Measurements from ENCODE around the gene IL10RA. TPM values are rescaled to one million over a fixed set of nuclear protein-coding genes. Genes with fewer than 3 reads are reported as not detected.
"Not testable (repeated sequence)": the region's sequence is repeated elsewhere in the genome, so short reads cannot be mapped to it uniquely, and the experiment has no call there.

IL10RA gene
- total RNA-seq: 7.2 TPM
- long read RNA-seq, partial matches to known transcripts: 0 of 1 reads
- long read RNA-seq, other reads (novel, unspliced or antisense): 0 of 1 reads

- DNase-seq (ENCODE audit: missing footprints) (peak; percentile 94), ATAC-seq (peak; percentile 97)
- intact Hi-C loops (cut with DNase I): no loop called here
Measured at GRCh38 chr11:117985953-117986887, at the start of gene IL10RA. Gene IL10RA (plus strand): TSS chr11:117986394. CDS start chr11:117986468, 74 bp downstream.

- intact Hi-C loops (cut with DNase I): no loop called here
- no peak for ATAC-seq
Measured at GRCh38 chr11:117936973-117937372, 49.2 kb upstream of the IL10RA start.

DNA sequence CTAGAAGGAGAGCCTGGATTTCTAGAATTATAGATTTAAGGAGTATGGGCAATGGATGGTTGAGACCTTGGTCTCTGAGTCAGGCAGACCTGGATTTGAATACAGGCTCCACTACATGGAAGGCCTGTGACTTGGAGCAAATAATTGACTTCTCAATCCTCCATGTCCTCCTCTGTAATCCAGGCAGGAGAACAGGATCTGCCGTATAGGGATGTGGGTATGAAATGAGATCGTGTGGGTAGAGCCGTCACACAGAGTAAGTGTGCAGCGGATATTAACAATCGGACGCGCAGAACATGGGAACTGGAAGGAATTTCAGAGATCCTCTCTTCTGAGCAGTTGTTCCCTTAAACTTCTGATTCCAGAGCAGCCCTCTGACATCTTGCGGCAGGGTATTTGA lies 45.5 kb upstream of the IL10RA start:
- ATAC-seq: no peak
- DNase-seq (ENCODE audit: missing footprints): no peak
- intact Hi-C loops (cut with DNase I): loop anchor here (10.0 kb wide), 1 partner anchor 516 kb away; no protein-coding TSS in a partner anchor

More at GRCh38 chr11:117936973-117937372, 49.2 kb upstream of the IL10RA start:
- DNase-seq (ENCODE audit: missing footprints): no peak

DNA sequence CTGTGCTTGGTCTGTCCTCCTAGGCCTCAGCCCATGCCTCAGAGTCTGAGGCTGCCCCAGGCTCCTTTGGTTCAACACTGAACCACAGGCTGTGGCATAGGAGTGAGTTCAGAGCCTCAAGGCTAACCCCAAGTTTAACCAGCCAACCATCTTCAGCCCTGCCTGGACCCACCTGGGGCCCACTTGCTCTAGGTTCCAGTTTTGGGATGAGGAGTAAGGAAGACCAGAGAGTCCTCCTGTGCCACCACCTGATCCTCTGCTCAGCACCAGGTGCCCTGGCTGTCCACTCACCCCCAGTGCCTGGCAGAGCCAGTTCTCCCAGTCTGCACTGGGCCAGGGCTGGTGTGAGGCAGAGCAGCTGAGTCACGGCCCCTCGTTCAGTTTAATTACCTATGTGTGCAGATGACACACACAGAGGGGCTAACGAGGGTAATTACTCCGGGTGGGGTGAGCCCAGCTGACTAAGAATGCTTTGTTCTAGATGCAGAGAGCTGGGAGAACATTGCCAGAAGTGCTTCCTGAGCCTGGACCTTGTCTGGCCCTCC lies 45.0 kb upstream of the IL10RA start:
- ATAC-seq (no peak), DNase-seq (ENCODE audit: missing footprints) (no peak)
- intact Hi-C loops (cut with DNase I): loop anchor here (10.0 kb wide), 1 partner anchor 516 kb away; no protein-coding TSS in a partner anchor

DNA sequence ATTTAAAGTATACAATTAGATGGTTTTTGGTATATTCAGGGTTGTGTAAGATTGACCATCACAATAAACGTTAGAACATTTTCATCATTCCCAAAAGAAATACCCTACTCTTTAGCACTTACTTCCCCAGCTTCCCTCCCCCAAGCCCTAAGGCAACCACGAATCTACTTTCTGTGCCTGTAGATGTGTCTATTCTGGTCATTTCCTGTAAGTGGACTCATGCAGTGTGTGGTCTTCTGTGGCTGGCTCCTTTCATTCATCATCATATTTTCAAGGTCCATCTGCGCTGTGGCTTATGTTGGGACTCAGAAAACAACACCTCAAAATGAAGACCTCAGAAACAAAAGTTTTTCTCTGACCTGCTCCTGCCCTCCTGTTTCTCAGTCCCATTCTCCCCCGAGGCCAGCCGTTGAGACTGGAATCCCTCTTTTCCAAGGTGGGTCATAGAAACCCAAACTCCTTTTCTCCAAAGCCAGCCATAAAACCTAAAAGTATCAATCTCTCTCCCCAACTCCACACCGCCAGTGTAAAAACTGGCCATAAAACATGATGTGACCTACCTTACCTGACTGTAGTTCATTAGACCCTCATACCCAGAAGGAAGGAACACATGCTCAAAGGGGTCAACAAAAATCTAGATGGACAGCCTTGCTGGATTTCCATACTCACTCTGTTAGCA lies 44.1 kb upstream of the IL10RA start:
- DNase-seq (ENCODE audit: missing footprints): no peak
- intact Hi-C loops (cut with DNase I): loop anchor here (10.0 kb wide), 1 partner anchor 517 kb away; no protein-coding TSS in a partner anchor
- no peak for ATAC-seq

DNA sequence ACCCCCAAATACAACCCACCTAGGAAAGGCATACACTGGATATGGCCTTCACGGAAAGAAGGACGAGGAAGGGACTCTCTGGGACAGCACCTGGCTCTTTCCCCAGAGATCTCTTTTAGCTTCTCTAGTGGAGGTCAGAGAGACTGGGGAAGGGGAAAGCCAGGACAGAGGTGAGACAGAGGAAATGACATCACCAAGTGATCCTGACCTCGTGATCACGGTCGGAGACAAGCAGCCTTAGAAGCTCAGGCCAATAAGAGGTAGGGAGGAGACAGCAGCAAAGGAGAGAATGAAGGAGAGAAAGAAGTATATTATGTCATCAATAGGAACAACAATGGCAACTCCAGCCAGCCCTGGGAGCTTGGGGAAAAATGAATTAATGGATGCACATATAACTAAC lies 41.6 kb upstream of the IL10RA start:
- intact Hi-C loops (cut with DNase I): loop anchor here (10.0 kb wide), 1 partner anchor 520 kb away; no protein-coding TSS in a partner anchor
- ATAC-seq (no peak), DNase-seq (ENCODE audit: missing footprints) (no peak)

DNA sequence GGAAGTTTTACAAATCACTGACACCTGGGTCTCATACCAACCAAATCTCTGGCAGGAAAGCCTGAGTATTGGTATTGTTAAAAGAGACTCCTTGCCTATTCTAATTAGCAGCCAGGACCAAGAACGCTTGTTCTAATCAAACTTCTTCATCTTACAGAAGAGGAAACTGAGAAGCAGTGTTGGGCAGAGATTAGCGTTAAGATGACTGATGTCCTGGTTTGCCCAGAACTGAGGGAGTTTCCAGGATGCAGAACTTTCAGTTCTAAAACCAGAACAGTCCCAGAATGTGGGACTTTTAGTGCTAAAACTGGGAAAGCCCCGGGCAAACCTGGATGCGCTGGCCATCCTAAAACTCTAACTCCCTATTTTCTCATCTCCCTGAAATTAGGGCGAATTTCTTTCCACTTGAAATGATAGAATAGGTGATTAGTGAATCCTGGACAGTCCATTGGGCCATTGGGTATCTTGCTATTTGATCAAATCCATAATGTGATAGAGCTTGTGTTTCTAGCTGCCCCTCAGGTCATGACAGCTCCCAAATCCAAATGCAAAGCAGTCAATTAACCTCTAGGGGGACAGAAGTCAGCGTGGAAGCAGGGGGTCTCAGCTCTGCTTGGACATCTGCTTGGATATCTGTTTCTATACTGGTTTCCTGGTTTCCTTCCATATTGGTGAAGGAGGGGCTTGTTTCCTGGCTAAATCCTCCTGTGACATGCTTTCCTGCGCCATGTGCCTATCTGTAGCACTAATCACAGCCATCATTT lies 41.0 kb upstream of the IL10RA start:
- intact Hi-C loops (cut with DNase I): loop anchor here (5.0 to 10.0 kb wide), 2 partner anchors 107 to 520 kb away; no protein-coding TSS in a partner anchor
- DNase-seq (ENCODE audit: missing footprints): no peak
- no peak for ATAC-seq

DNA sequence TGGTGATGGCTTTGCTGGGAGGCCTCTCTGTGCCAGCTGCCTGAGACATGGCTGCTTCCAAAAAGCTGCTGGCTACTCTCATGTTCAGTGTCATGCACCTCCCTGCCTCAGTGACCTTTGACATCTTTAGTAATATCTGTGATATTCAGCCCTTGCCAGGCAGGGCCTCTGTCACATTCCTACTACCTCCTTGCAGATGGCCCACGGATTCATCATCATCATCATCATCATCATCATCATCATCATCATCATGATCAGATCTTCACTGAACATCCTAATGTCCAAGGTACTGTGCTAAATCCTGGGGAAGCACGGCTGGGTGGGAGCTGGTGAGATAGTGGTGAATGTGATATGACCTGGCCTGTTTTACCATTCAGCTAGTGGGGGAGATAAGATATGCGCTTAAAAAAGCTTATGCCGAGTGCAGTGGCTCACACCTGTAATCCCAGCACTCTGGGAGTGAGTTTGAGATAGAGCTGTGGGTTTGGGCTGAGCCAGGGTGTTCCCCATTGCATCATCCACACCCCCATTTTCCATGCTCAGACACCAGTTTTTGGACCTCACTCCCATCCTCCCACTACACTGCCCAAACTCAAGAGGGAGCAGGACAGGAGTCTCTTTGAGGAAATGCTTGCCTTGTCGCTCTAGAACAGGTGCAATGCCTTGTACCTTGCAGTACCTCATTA lies 39.9 kb upstream of the IL10RA start:
- intact Hi-C loops (cut with DNase I): loop anchor here (2.0 to 10.0 kb wide), 3 partner anchors 106 to 521 kb away; no protein-coding TSS in a partner anchor
- ATAC-seq (no peak), DNase-seq (ENCODE audit: missing footprints) (no peak)

DNA sequence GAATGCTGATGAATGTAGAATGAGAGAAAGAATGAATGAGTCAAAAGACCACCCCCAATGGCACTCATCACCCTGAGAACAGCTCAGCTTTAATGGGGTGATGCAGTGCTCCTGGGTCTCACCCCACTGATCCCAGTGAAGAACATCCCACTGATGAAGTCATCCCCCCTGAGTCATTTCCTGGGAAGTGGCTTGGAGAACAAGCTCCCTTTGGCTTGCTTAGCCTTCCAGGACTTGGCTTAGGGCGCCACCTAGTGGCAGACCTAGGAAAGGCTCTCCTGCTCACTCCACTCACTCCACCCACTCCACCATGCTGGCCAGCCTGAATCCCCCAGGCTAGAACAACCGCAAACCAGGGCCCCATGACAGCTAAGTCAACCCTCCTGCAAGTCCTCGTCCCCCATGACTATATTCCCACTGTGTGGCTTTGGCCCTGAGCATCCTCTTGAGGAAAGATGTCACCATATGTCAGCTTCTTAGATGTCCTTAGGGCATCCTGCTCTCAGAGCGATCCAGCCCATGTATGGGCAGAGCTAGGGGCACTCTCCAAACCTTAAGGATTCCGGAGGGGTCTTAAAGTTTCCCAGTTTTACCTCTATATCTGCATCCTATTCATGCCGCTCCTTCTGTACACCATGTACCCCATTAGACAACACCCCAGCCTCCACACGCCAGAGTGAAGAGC lies 39.2 kb upstream of the IL10RA start:
- DNase-seq (ENCODE audit: missing footprints) (peak; percentile 89), ATAC-seq (peak; percentile 96)
- intact Hi-C loops (cut with DNase I): loop anchor here (1.0 to 10.0 kb wide), 4 partner anchors 103 to 522 kb away; no protein-coding TSS in a partner anchor

- intact Hi-C loops (cut with DNase I): loop anchor here (1.0 to 10.0 kb wide), 4 partner anchors 103 to 523 kb away; no protein-coding TSS in a partner anchor
- not testable (repeated sequence) for DNase-seq (ENCODE audit: missing footprints); ATAC-seq
Measured at GRCh38 chr11:117947751-117948150, 38.4 kb upstream of the IL10RA start.

- intact Hi-C loops (cut with DNase I): loop anchor here (5.0 to 10.0 kb wide), 2 partner anchors 104 to 524 kb away; no protein-coding TSS in a partner anchor
- ATAC-seq; DNase-seq (ENCODE audit: missing footprints): not testable (repeated sequence)
Measured at GRCh38 chr11:117948466-117948865, 37.7 kb upstream of the IL10RA start.

GRCh38 chr11:117949062-117949461 lies 37.1 kb upstream of the IL10RA start:
- no peak for ATAC-seq
- intact Hi-C loops (cut with DNase I): loop anchor here (5.0 to 10.0 kb wide), 2 partner anchors 103 to 524 kb away; no protein-coding TSS in a partner anchor
- no peak for DNase-seq (ENCODE audit: missing footprints)

DNA sequence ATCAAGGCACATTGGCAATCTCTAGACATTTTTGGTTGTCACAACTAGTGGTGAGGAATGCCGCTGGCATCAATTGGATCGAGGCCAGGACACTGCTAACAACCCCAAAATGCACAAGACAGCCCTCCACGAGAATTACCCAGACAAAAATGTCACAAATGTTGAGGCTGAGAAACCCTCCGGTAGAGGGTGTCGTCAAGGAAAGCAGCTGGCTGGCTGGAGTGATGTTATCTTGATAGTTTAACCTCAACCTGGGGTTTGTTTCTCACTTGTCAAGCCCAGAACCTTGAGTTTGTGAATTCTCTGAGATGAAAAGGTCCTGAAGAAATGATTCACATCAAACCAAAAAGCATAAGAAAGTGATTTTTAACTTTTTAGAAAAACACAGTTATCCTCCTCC lies 35.9 kb upstream of the IL10RA start:
- ATAC-seq: no peak
- intact Hi-C loops (cut with DNase I): no loop called here
- no peak for DNase-seq (ENCODE audit: missing footprints)

DNA sequence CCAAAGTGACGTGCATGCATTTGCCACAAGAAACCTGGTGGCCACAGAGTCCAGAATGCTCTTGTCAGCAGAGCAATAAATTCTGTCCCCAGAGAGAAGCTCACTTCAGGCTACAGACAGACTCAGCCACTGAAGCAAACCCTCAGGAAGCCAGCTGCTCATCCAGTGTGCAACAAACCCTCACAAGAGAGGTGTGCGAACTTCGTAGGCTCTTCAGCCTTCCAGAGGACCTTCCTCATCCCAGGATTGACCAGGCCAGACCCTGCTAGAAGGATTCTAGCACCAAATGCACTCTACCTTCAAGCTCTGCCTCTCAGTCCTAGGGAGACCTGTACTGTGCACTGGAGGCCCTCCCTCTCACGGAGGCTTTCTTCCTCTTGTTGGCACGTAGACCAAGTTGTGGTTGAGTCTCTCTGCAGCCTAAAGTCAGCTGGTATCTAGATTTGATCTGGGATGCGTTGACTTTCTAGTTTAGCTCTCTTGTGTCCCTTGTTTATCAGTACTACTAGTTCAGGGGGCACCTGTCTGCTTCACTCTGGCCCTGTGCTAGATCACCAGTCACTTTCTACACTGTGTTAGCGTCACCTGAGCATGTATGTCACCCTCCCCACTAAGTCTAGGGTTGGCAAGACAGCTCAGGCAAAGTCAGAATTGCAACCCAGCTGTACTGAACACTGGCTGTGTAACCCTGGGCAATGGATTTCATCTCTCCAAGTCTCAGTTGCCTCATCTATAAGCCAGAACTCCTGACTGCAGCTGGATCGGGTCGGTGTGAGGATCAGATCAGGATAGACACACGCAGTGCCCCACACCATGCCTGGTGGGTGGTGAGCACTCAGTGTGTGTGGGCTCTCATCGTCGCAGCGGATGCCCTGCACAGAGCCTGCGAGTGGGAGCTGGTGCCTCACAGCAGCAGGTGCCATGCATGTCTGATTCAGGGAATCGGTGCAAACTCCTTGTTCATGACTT lies 34.9 kb upstream of the IL10RA start:
- DNase-seq (ENCODE audit: missing footprints): no peak
- ATAC-seq: no peak
- intact Hi-C loops (cut with DNase I): no loop called here

GRCh38 chr11:117953024-117953671 lies 33.0 kb upstream of the IL10RA start:
- ATAC-seq: no peak
- no peak for DNase-seq (ENCODE audit: missing footprints)
- intact Hi-C loops (cut with DNase I): no loop called here
